Right hindlimb (tissue), 1 donor: ENCODE measurements around the gene MAD1L1.

Source experiments
- DNase-seq: peaks from one replicate; pipeline ENCODE4 v3.0.0-alpha.2; 2018

MAD1L1 gene

DNA sequence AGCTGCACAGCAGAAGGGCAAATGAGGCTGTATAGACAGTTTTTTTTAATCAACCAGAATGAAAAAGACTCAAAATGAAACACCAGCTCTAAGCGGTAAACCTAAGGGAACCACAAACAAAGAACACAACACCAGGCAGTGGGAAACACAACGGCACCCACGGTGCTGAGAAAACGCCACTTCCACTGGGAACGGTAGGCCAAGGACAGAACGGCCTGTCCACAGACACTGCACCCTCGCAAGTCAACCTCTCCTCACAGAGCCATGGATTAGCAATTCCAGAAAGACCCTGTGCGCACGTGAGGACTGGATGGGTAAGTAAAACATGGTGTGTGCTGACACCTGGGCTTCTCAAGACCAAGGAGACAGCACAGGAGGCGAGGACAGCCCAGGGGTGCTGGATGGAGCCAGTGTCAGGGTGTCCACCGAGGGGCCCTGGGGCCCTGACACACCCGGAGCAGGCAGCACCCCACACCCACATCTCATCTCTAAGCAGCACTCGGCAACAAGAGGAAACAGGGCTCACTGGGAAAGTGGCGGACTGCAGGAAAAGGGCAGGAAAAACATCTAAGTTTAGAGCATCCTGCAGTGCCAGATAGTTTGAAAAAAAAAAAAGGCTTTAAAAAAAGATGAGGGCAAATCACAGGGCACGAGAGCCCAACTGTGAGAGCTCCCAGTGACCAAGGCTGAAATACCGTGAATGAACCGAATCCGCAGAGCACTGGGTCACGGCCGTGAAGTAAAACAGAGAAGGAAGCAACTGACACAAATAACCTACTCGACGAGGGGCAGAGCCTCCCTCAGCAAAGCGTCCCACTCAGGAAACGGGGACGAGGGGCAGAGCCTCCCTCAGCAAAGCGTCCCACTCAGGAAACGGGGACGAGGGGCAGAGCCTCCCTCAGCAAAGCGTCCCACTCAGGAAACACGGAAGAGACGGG is 120.2 kb downstream of the MAD1L1 start:
- no peak for DNase-seq

- DNase-seq, result no peak
These were observed 121.2 kb downstream of the MAD1L1 start for GRCh38 chr7:2111568-2111967.

- peak; percentile 54 for DNase-seq
These were observed 121.9 kb downstream of the MAD1L1 start for GRCh38 chr7:2110610-2111396.

- peak; percentile 54 for DNase-seq
These were observed 122.7 kb downstream of the MAD1L1 start for GRCh38 chr7:2109936-2110609.

GRCh38 chr7:2109251-2109872 is 123.4 kb downstream of the MAD1L1 start:
- no peak for DNase-seq

DNA sequence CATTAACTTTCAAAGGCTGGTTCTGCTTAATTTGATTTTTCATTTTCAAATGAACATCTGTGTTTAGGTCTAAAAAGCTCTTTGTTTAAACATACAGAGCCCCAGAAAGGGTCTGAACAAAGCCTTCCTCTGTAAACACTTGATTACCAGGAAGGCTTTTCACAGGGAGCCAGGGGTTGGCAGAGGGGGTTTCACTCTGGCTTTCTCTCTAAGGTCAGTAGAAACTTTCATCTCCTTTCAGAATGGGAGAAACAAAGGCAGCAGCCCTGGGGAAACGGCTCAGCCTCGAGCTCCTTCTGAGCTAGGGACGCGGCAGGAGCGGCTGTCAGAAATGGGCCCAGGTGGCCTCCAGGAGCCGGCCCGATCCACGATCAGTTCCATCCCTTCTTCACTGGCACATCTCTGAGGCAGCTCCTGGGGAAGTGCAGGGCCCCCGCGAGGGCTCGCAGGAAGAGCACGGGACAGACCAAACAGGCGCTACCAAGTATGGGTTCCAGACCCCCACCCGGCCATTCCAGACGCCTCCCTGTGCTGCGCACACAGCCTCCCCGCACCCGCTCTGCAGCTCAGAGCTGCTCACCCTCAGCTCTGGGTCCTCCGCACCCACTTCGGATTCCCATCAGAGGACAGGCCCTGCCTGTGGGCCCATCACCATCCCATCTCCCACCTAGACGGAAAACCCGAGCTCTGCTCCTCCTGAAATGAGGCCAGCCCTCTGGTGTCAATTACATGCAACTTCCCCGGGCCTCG is 124.1 kb downstream of the MAD1L1 start:
- no peak for DNase-seq

DNA sequence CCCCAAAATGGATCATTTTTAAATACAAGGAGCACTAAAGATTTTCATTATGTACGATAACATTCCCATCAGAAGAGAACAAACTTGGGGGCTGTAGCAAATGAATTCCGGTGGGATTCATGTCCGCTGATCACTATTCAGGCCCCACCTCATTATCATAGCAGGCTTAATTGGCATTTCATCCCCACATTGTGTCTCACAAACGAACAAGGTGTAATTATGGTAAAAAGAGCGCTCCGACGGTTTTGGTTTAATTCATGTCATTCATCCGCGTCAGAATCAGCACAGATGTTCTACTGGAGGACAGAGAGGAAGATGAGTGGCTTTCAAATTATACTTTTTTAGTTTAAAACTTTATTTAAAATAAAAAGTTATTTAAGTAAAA is 124.7 kb downstream of the MAD1L1 start:
- no peak for DNase-seq

- DNase-seq, result peak; percentile 63
These were observed 125.2 kb downstream of the MAD1L1 start for GRCh38 chr7:2107386-2108070.

- DNase-seq, result peak; percentile 81
These were observed 125.8 kb downstream of the MAD1L1 start for GRCh38 chr7:2106924-2107323.

GRCh38 chr7:2106440-2106839 is 126.3 kb downstream of the MAD1L1 start:
- DNase-seq, result peak; percentile 60

- DNase-seq, result no peak
These were observed 126.8 kb downstream of the MAD1L1 start for GRCh38 chr7:2105917-2106316.

DNA sequence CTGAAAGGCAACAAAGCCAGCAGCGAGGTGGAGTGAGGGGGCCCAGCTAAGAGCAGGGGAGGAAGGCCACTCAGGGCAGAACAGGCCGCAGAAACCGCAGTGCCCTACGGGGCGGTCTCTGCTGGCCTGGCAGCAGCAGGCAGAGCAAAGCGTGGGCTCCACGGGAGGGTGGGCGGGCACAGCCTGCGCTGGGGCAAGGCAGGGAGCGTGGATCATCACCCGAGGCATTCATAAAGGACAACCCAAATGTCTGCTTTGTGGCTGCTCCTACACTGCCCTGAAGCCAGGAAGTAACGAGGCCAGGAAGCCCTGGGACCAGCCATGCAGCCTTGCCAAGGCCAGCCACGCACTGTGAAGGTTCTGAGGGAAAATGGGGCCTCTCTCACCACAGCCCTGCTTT is 127.5 kb downstream of the MAD1L1 start:
- no peak for DNase-seq

DNA sequence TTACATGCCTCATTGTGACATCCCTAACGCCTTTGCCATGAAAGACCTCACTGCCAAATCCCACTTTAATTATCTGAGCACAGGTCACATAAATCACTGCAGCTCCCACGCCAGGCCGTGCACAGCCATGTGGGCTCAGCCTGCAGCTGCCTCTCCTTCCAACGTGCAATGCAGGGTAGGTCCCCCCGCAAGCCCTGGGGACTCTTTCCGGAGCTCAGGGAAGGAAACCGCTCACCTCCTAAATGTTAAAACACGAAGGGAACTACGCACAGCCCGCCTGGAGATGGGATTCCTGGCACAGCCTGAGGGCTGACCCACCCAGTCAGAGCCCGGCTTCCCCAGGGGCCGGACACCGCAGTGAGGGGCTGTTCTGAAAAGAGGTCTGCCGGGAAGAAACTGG is 128.0 kb downstream of the MAD1L1 start:
- no peak for DNase-seq

DNA sequence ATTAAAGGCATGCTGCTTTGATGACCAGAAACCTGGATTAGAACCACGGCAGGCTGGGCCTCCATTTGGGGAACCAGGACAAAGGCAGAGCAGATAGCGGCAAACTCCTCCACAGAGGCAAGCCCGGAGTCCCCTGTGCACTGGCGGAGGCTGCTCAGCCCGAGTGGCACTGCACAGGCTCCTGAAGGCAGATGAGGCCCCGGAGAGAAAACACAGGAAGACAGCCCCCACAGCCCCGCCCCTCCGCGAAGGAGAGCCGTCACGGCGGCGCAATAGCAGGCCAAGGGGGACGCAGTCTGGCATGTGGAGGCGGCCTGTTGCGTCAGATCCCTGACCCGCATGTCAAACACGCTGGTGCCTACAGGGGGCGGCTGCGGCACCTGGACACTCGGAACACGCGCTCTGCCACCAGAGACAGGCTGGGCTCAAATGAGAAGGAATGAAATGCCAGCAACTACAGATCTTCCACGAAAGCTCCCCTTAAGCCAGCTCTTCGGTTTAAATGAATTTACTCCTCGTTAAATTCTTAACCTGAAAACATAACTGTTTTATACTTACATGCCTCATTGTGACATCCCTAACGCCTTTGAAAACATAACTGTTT is 128.5 kb downstream of the MAD1L1 start:
- peak; percentile 88 for DNase-seq

DNA sequence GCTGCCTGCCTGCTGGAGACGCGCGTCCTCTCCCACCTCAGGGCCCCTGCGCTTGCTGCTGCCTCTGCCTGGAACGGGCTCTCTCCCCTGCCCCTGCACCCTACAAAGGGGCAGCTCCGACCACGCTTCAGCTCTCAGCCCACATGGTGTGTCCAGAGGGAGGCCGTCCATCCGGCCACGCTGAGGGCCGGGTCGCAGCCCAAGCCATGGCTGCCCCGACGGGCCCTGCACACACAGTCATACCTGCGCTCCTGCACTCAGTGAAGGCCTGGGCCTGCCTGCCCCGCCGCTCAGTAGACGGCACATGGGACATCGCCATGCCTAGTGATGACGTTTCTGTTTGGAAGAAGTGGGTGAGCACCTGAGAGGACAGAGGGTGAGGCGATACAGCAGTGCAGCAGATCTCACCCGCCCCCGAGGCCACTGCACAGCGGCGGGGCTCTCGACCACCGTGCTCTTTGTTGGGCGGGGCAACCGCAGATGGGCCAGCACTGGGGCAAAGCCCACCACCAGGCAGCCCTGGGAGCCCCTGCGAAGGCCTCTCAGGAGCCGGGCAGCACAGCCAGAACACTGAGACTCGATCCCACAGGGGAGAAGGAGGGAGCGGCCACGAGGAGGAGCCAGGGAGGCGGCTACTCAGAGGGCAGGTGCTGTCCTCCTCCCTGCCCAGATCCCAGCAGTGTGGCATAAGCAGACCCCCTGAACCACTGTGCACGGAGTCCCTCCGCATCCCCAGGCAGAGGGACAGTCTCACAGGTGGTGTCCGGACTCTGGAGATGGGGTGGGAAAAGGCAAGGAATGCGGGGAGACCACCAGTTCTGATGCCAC is 129.5 kb downstream of the MAD1L1 start:
- DNase-seq, result no peak

- DNase-seq, result no peak
These were observed 130.4 kb downstream of the MAD1L1 start for GRCh38 chr7:2102375-2102723.

GRCh38 chr7:2101630-2102374 is 130.9 kb downstream of the MAD1L1 start:
- no peak for DNase-seq

DNA sequence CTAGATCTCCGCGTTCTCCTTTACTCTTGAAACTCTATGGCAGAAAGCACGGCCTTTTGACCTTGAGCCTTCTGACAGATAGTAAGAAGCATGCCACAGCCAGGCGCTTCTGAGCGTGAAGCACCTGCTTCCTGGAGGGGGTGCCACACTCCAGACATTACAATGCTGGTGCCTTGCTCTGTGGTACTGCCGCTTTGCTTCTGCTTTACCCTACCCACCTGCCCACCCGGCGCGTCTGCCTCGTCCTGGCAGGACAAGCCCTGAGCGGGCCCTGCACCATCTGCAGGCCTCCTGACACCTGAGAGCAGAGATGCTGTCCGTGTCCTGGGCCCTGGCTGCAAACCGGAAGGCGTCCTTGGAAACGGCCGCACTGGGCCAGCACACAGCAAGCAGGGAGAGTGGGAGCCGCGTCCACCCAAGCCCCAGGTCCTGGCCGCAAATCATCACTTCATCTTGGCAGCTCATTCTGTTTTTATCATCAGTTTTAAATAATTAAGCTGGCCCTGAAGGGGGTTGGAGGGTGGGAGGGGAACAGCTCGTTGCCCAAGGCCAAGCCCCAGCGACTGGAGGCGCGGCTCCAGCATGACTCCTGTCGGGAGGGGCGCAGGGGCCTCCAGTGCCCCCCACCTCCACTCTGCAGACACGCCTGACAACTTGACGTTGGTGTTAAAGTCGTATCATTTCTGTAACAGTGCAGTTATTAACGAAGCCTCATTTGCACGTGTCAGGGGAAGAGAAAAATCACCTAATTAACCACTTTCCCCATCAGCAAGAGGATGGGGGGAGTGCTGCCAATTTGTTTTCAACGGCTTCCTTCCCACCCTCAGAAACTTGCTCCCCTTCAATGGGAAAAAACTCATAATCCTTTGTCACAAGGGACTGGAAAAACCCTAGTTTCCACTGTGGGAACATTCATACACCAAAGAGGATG is 132.2 kb downstream of the MAD1L1 start:
- no peak for DNase-seq
